ENCODE results near the gene ZNF816.
A peak's percentile ranks its signal among the peaks of the same experiment; 100 is the strongest.

The ZNF816 gene

GRCh38 chr19:52922841-52923777 is 39.6 kb downstream of the ZNF816 start, which contains the start of gene ZNF888:
Gene ZNF888 (minus strand): TSS chr19:52923428. CDS start chr19:52917873, 5,555 bp downstream.
- peak; percentile 99 for ATAC-seq
- TF ChIP-seq CSDC2 (CRISPR knock-in tag; IDR thresholded peaks at IDR 0.05), result no peak
- no peak for TF ChIP-seq OSR1 (CRISPR knock-in tag; IDR thresholded peaks at IDR 0.05)
- no peak for TF ChIP-seq ZFP30 (CRISPR knock-in tag; IDR thresholded peaks at IDR 0.05)
- no peak for TF ChIP-seq ZNF70 (CRISPR knock-in tag; IDR thresholded peaks at IDR 0.05)
- TF ChIP-seq SNAI2 (CRISPR knock-in tag; IDR thresholded peaks at IDR 0.05), result no peak
- no peak for TF ChIP-seq ZC3H10 (CRISPR knock-in tag; IDR thresholded peaks at IDR 0.05)
- no peak for TF ChIP-seq ARNTL (CRISPR knock-in tag; IDR thresholded peaks at IDR 0.05; ENCODE audit: borderline replicate concordance, low read depth)
- TF ChIP-seq CREB5 (CRISPR knock-in tag; IDR thresholded peaks at IDR 0.05; ENCODE audit: low read depth), result no peak
- no peak for TF ChIP-seq ZFP3 (CRISPR knock-in tag; IDR thresholded peaks at IDR 0.05)
- no peak for TF ChIP-seq TCF4 (CRISPR knock-in tag; IDR thresholded peaks at IDR 0.05; ENCODE audit: borderline replicate concordance)
- no peak for TF ChIP-seq PPARA (CRISPR knock-in tag; IDR thresholded peaks at IDR 0.05; ENCODE audit: borderline replicate concordance)
- TF ChIP-seq ESRRG (CRISPR knock-in tag; IDR thresholded peaks at IDR 0.05), result no peak
- no peak for TF ChIP-seq BACH2 (CRISPR knock-in tag; IDR thresholded peaks at IDR 0.05; ENCODE audit: borderline replicate concordance)
- no peak for TF ChIP-seq TSHZ2 (CRISPR knock-in tag; IDR thresholded peaks at IDR 0.05)
- no peak for TF ChIP-seq GLIS3 (CRISPR knock-in tag; IDR thresholded peaks at IDR 0.05)
- TF ChIP-seq CSRNP3 (CRISPR knock-in tag; IDR thresholded peaks at IDR 0.05), result no peak
- no peak for TF ChIP-seq RARB (CRISPR knock-in tag; IDR thresholded peaks at IDR 0.05)
- no peak for TF ChIP-seq TOX (CRISPR knock-in tag; IDR thresholded peaks at IDR 0.05; ENCODE audit: borderline replicate concordance)
- TF ChIP-seq ZNF8 (CRISPR knock-in tag; IDR thresholded peaks at IDR 0.05), result no peak

GRCh38 chr19:52917531-52917930 is 45.1 kb downstream of the ZNF816 start:
- ATAC-seq, result no peak
- TF ChIP-seq ESRRG (CRISPR knock-in tag; IDR thresholded peaks at IDR 0.05), result no peak

GRCh38 chr19:52910648-52911047 is 52.0 kb downstream of the ZNF816 start:
- no peak for ATAC-seq
- TF ChIP-seq ARNTL (CRISPR knock-in tag; IDR thresholded peaks at IDR 0.05; ENCODE audit: borderline replicate concordance, low read depth) (no peak), SNAI2 (CRISPR knock-in tag; IDR thresholded peaks at IDR 0.05) (no peak), CSDC2 (CRISPR knock-in tag; IDR thresholded peaks at IDR 0.05) (no peak), TCF4 (CRISPR knock-in tag; IDR thresholded peaks at IDR 0.05; ENCODE audit: borderline replicate concordance) (no peak), ZNF565 (CRISPR knock-in tag; conservative IDR thresholded peaks at IDR 0.05; ENCODE audit: low read depth) (no peak), OSR1 (CRISPR knock-in tag; IDR thresholded peaks at IDR 0.05) (no peak), GLIS3 (CRISPR knock-in tag; IDR thresholded peaks at IDR 0.05) (no peak), CSRNP3 (CRISPR knock-in tag; IDR thresholded peaks at IDR 0.05) (no peak), PATZ1 (CRISPR knock-in tag; IDR thresholded peaks at IDR 0.05; ENCODE audit: borderline replicate concordance) (no peak), ZNF70 (CRISPR knock-in tag; IDR thresholded peaks at IDR 0.05) (no peak), TSHZ2 (CRISPR knock-in tag; IDR thresholded peaks at IDR 0.05) (no peak), CREB5 (CRISPR knock-in tag; IDR thresholded peaks at IDR 0.05; ENCODE audit: low read depth) (no peak), TOX (CRISPR knock-in tag; IDR thresholded peaks at IDR 0.05; ENCODE audit: borderline replicate concordance) (no peak), ZFP30 (CRISPR knock-in tag; IDR thresholded peaks at IDR 0.05) (no peak), ZFP3 (CRISPR knock-in tag; IDR thresholded peaks at IDR 0.05) (no peak), ZC3H10 (CRISPR knock-in tag; IDR thresholded peaks at IDR 0.05) (no peak), PPARA (CRISPR knock-in tag; IDR thresholded peaks at IDR 0.05; ENCODE audit: borderline replicate concordance) (no peak), ISL1 (CRISPR knock-in tag; IDR thresholded peaks at IDR 0.05) (no peak)
